Caco-2 (cell line): ENCODE results near the gene TIMM44. TPM values are rescaled to one million over a fixed set of nuclear protein-coding genes. Genes with fewer than 3 reads are reported as not detected.

Source experiments
- BruUV-seq: library from RNA; stranded (reverse); fragments of 400-500 nt; replicated peaks from 2 replicates; lab custom pipeline; 2021; lab: Mats Ljungman, UMichigan
- CTCF ChIA-PET: fragments of 300-600 bp; sonication (Branson Sonifier 250); formaldehyde crosslinking; loops from one replicate; lab custom pipeline; 2022; ENCODE audit warnings: antibody characterized with exemption; lab: Charles Lee
- POLR2A ChIA-PET: fragments of 300-600 bp; sonication (Branson Sonifier 250); formaldehyde crosslinking; loops from one replicate; lab custom pipeline; 2022; ENCODE audit warnings: antibody characterized with exemption; lab: Charles Lee
- DNase-seq, 2 experiments: peaks; one replicate each; pipeline versions ENCODE4 v3.0.0 to v3.0.0-alpha.2; 2020 to 2022
- H3K27me3 ChIP-seq: replicated peaks from 2 replicates; pipeline ENCODE4 v1.6.0; 2011; ENCODE audit warnings: low read length; ENCODE audit not compliant: control insufficient read depth, insufficient read depth
- H3K36me3 ChIP-seq: 2 replicates; pipeline ENCODE4 v1.5.1; 2011; ENCODE audit warnings: low read length; ENCODE audit not compliant: control insufficient read depth, insufficient read depth
- H3K4me1 ChIP-seq: fragments of 250-450 bp; sonication (Bioruptor Pico); 2 replicates; pipeline ENCODE4 v1.5.1; 2020; ENCODE audit warnings: mild to moderate bottlenecking
- H3K4me3 ChIP-seq: 2 replicates; pipeline ENCODE4 v1.5.1; 2011; ENCODE audit warnings: low read depth, mild to moderate bottlenecking, control low read depth, low read length
- H3K9me3 ChIP-seq: fragments of 250-450 bp; sonication (Bioruptor Pico); 2 replicates; pipeline ENCODE4 v1.5.1; 2020; ENCODE audit warnings: mild to moderate bottlenecking, moderate library complexity
- H3K27ac Mint-ChIP-seq: one replicate; pipeline ENCODE4 v1.8.0; 2022; ENCODE audit warnings: mixed read lengths; ENCODE audit not compliant: unreplicated experiment
- H3K27me3 Mint-ChIP-seq: one replicate; pipeline ENCODE4 v1.8.0; 2022; ENCODE audit warnings: mixed read lengths; ENCODE audit not compliant: insufficient read depth, unreplicated experiment
- H3K36me3 Mint-ChIP-seq: one replicate; pipeline ENCODE4 v1.8.0; 2022; ENCODE audit warnings: mild to moderate bottlenecking, mixed read lengths; ENCODE audit not compliant: insufficient read depth, unreplicated experiment
- H3K4me1 Mint-ChIP-seq: one replicate; pipeline ENCODE4 v1.8.0; 2022; ENCODE audit warnings: low read depth, mixed read lengths; ENCODE audit not compliant: unreplicated experiment
- H3K4me3 Mint-ChIP-seq: one replicate; pipeline ENCODE4 v1.8.0; 2022; ENCODE audit warnings: mild to moderate bottlenecking, moderate library complexity, mixed read lengths; ENCODE audit not compliant: unreplicated experiment
- H3K9me3 Mint-ChIP-seq: one replicate; pipeline ENCODE4 v1.8.0; 2022; ENCODE audit warnings: mixed read lengths; ENCODE audit not compliant: unreplicated experiment
- CTCF ChIP-seq, 2 experiments: fragments of 200-600 bp in 1 of 2; IDR thresholded peaks; 1 replicate in 1 of 2; 2 replicates in 1 of 2; pipeline versions ENCODE4 v1.5.1 to v1.8.0; 2011 to 2022; ENCODE audit warnings: antibody characterized with exemption in 1 of 2, control low read depth in 1 of 2, inconsistent platforms in 1 of 2, low read depth in 1 of 2, low read length in 1 of 2, mild to moderate bottlenecking in 1 of 2, moderate library complexity in 1 of 2; ENCODE audit not compliant: insufficient read depth in 1 of 2, severe bottlenecking in 1 of 2, unreplicated experiment in 1 of 2
- intact Hi-C: fragments of 100-400 bp; cut with micrococcal nuclease; formaldehyde crosslinking; loops from one replicate; pipeline ENCODE4 v1.10.0; 2022; ENCODE audit not compliant: unreplicated experiment
- total RNA-seq: library from RNA; stranded (reverse); gene quantifications from 2 replicates; pipeline ENCODE4 v1.2.3, GENCODE V29; 2022

Gene TIMM44
- total RNA-seq, 1 experiment from 2014 or later, result 129 TPM

DNA sequence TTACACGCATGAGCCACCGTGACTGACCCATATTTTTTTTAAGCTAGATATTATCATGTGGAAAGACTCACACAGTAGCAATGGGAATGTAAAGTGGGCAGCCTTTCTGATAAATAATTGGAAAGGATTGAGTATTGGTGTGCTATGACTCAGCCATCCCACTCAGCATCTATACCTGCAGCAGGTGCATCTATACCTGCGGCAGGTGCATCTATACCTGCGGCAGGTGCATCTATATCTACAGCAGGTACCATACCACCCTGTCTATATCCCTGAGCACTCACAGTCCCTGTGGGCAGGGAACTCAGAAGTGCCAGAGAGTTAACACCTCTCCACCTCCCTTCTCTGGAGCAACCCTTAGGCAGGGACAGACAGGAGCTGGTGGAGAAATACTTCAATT, 60.4 kb downstream of the TIMM44 start:
- CTCF ChIA-PET, result interaction anchor here (1.3 kb wide), 1 partner anchor 14 kb away, joined by 8 read pairs; no protein-coding TSS in a partner anchor
- Histone ChIP-seq H3K36me3 (no peaks in the 10 kb centered on the region), H3K27me3 (no peaks in the 10 kb centered on the region), H3K9me3 (no peaks in the 10 kb centered on the region), H3K4me3 (no peak overlapping the region), H3K4me1 (peaks cover 7% of the 10 kb centered on the region; the same call in 1 of the 2 replicates)
- no peak for DNase-seq
- no peaks in the 10 kb centered on the region for H3K36me3 Mint-ChIP-seq
- H3K9me3 Mint-ChIP-seq, result no peaks in the 10 kb centered on the region
- no TSS peak for BruUV-seq
- TF ChIP-seq CTCF (IDR thresholded peaks at IDR 0.05; ENCODE audit: insufficient read depth in 1 of 2, low read depth in 1 of 2, low read length in 1 of 2, severe bottlenecking in 1 of 2, unreplicated experiment in 1 of 2), result no peak
- intact Hi-C loops, result no loop called here
- no peaks in the 10 kb centered on the region for H3K4me1 Mint-ChIP-seq
- H3K27me3 Mint-ChIP-seq, result no peaks in the 10 kb centered on the region
- POLR2A ChIA-PET, result no interaction called here
- H3K27ac Mint-ChIP-seq, result no peak overlapping the region
- no peak overlapping the region for H3K4me3 Mint-ChIP-seq

DNA sequence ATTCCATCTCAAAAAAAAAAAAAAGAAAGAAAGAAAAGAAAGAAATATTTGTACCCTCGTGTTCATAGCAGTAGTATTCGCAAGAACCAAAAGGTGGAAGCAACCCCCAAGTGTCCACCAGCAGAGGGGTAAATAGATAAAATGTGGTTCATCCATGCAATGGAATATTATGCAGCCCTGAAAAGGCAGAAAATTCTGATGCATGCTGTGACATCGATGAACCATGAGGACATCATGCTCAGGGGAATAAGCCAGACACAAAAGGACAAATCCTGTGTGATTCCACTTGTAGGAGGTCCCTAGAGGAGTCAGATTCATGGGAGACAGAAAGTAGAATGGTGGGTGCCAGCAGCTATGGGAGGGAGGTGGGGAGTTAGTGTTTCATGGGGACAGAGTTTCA, 61.6 kb downstream of the TIMM44 start:
- CTCF ChIA-PET, result interaction anchor here (0.6 kb wide), 1 partner anchor 1994 kb away, joined by 3 read pairs; no protein-coding TSS in a partner anchor
- POLR2A ChIA-PET, result no interaction called here
- no peaks in the 10 kb centered on the region for H3K27me3 ChIP-seq

DNA sequence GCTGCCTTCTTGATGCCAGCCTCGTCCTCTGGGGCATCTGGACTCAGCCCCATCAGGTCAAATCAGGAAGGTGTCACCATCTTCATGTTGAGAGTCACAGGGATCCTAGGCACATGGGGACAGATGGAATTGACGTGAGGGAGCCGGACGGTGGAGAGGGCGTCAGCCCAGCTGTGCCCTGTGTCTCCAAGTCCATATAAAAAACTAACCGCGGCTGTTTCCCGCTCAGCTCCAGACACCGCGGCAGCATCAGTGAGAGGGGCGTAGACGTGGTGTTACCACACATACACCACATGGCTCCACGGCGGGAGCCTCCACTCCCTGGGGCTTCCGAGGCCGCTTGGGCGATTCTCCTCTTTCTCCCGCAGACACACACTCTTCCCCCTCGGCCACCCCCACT, 63.6 kb downstream of the TIMM44 start:
- BruUV-seq, result no TSS peak
- H3K4me3 Mint-ChIP-seq, result no peak overlapping the region
- no peaks in the 10 kb centered on the region for H3K36me3 ChIP-seq
- H3K4me3 ChIP-seq, result no peak overlapping the region
- peaks cover under 1% of the 10 kb centered on the region; the same call in 1 of the 2 replicates for H3K4me1 ChIP-seq
- ChIA-PET CTCF (interaction anchor here (1.2 kb wide), 1 partner anchor 10 kb away, joined by 5 read pairs; no protein-coding TSS in a partner anchor), POLR2A (interaction anchor here (0.5 kb wide), 1 partner anchor 182 kb away, joined by 3 read pairs; no protein-coding TSS in a partner anchor)
- no peak for DNase-seq
- no peaks in the 10 kb centered on the region for H3K36me3 Mint-ChIP-seq
- no peaks in the 10 kb centered on the region for H3K27me3 Mint-ChIP-seq
- H3K27ac Mint-ChIP-seq, result no peak overlapping the region
- no peak for TF ChIP-seq CTCF (IDR thresholded peaks at IDR 0.05; ENCODE audit: insufficient read depth in 1 of 2, low read depth in 1 of 2, low read length in 1 of 2, severe bottlenecking in 1 of 2, unreplicated experiment in 1 of 2)
- H3K4me1 Mint-ChIP-seq, result no peaks in the 10 kb centered on the region
- H3K9me3 ChIP-seq, result no peaks in the 10 kb centered on the region
- intact Hi-C loops, result no loop called here
- H3K27me3 ChIP-seq, result no peaks in the 10 kb centered on the region
- no peaks in the 10 kb centered on the region for H3K9me3 Mint-ChIP-seq

More for the DNA sequence above, 61.6 kb downstream of the TIMM44 start:
- intact Hi-C loops, result no loop called here
- no peaks in the 10 kb centered on the region for H3K27me3 Mint-ChIP-seq
- no peaks in the 10 kb centered on the region for H3K9me3 Mint-ChIP-seq
- H3K27ac Mint-ChIP-seq, result no peak overlapping the region
- no peak for TF ChIP-seq CTCF (IDR thresholded peaks at IDR 0.05; ENCODE audit: insufficient read depth in 1 of 2, low read depth in 1 of 2, low read length in 1 of 2, severe bottlenecking in 1 of 2, unreplicated experiment in 1 of 2)
- Histone ChIP-seq H3K4me3 (no peak overlapping the region), H3K4me1 (no peaks in the 10 kb centered on the region), H3K9me3 (no peaks in the 10 kb centered on the region), H3K36me3 (no peaks in the 10 kb centered on the region)
- no peak overlapping the region for H3K4me3 Mint-ChIP-seq
- DNase-seq, result no peak
- BruUV-seq, result no TSS peak
- no peaks in the 10 kb centered on the region for H3K36me3 Mint-ChIP-seq
- no peaks in the 10 kb centered on the region for H3K4me1 Mint-ChIP-seq
